Hepatocyte (in vitro differentiated cells): ENCODE data around the gene CCT3. TPM values are rescaled to one million over a fixed set of nuclear protein-coding genes. Genes with fewer than 3 reads are reported as not detected.

ENCODE experiments used
- DNase-seq: peaks from one replicate; pipeline ENCODE4 v3.0.0-alpha.2; 2016; ENCODE audit warnings: low spot score
- H2AFZ ChIP-seq: fragments of 200-600 bp; sonication (generic); 2 replicates; pipeline ENCODE4 v1.6.0; 2016; ENCODE audit warnings: antibody characterized with exemption, mild to moderate bottlenecking
- H3K27ac ChIP-seq: fragments of 200-600 bp; sonication (generic); 2 replicates; pipeline ENCODE4 v1.5.1; 2016; ENCODE audit warnings: mild to moderate bottlenecking
- H3K27me3 ChIP-seq: fragments of 200-600 bp; sonication (generic); 2 replicates; pipeline ENCODE4 v1.6.1; 2016
- H3K36me3 ChIP-seq: fragments of 200-600 bp; sonication (generic); replicated peaks from 2 replicates; pipeline ENCODE4 v1.5.1; 2016; ENCODE audit warnings: low read depth; ENCODE audit not compliant: insufficient read depth
- H3K4me1 ChIP-seq: fragments of 200-600 bp; sonication (generic); 2 replicates; pipeline ENCODE4 v1.5.1; 2016; ENCODE audit warnings: mild to moderate bottlenecking, moderate library complexity; ENCODE audit not compliant: insufficient read depth
- H3K4me2 ChIP-seq: fragments of 200-600 bp; sonication (generic); 2 replicates; pipeline ENCODE4 v1.6.0; 2016
- H3K4me3 ChIP-seq: fragments of 200-600 bp; sonication (generic); 2 replicates; pipeline ENCODE4 v1.5.1; 2016; ENCODE audit warnings: mild to moderate bottlenecking
- H3K79me2 ChIP-seq: fragments of 200-600 bp; sonication (generic); 2 replicates; pipeline ENCODE4 v1.6.0; 2017; ENCODE audit warnings: mild to moderate bottlenecking
- H3K9me2 ChIP-seq: fragments of 200-600 bp; sonication (generic); replicated peaks from 2 replicates; pipeline ENCODE4 v1.6.0; 2017; ENCODE audit warnings: mild to moderate bottlenecking; ENCODE audit not compliant: insufficient read depth
- H3K9me3 ChIP-seq: fragments of 200-600 bp; sonication (generic); 2 replicates; pipeline ENCODE4 v1.5.1; 2016; ENCODE audit warnings: low read depth, mild to moderate bottlenecking
- H4K20me1 ChIP-seq: fragments of 200-600 bp; sonication (generic); 2 replicates; pipeline ENCODE4 v1.6.0; 2016; ENCODE audit warnings: mild to moderate bottlenecking; ENCODE audit not compliant: insufficient read depth, poor library complexity, severe bottlenecking
- EZH2 ChIP-seq: fragments of 200-600 bp; sonication (generic); IDR thresholded peaks from 2 replicates; pipeline ENCODE4 v1.6.1; 2016; ENCODE audit warnings: antibody characterized with exemption, mild to moderate bottlenecking, borderline replicate concordance
- EZH2phosphoT487 ChIP-seq: fragments of 200-600 bp; sonication (generic); IDR thresholded peaks from one replicate; pipeline ENCODE4 v1.6.1; 2018; ENCODE audit warnings: antibody characterized with exemption, mild to moderate bottlenecking, low read depth, moderate library complexity; ENCODE audit not compliant: unreplicated experiment, severe bottlenecking
- WGBS: methylation state at CpG from one replicate; pipeline ENCODE4 v1.1.6; 2016; ENCODE audit warnings: low lambda C conversion rate; ENCODE audit errors: missing lambda C conversion rate; 5-methylcytosine and 5-hydroxymethylcytosine counted together
- polyA plus RNA-seq: library from polyadenylated mRNA; unstranded; fragments of >200 nt; fragmentation: Nextera tagmentation; extraction: Ambion mirVana; gene quantifications from 2 replicates; pipeline ENCODE4 v1.2.1, GENCODE V29; 2016
- total RNA-seq: library from RNA; depleted of rRNA; stranded (reverse); fragments of >200 nt; gene quantifications from 2 replicates; pipeline ENCODE4 v1.2.3, GENCODE V29; 2014
- TF ChIP-seq, protein P1 (sequence below): fragments of 200-600 bp; sonication (generic); IDR thresholded peaks from 2 replicates; pipeline ENCODE4 v1.5.1; 2016; ENCODE audit warnings: antibody characterized with exemption, mild to moderate bottlenecking; ENCODE audit not compliant: poor library complexity

Gene CCT3
- total and polyA plus RNA-seq, 2 experiments from 2014 or later: 212 to 251 TPM

GRCh38 chr1:156293895-156294294, 44.2 kb downstream of the CCT3 start:
- H3K36me3 ChIP-seq: no peaks in the 10 kb centered on the region
- H3K27ac ChIP-seq: no peak overlapping the region
- no peaks in the 10 kb centered on the region for H3K27me3 ChIP-seq
- H3K4me1 ChIP-seq: peaks cover 24% of the 10 kb centered on the region
- H3K9me3 ChIP-seq: no peaks in the 10 kb centered on the region
- no peak for DNase-seq
- TF ChIP-seq EZH2 (no peak), EZH2phosphoT487 (no peak)
- TF ChIP-seq, protein P1, sequence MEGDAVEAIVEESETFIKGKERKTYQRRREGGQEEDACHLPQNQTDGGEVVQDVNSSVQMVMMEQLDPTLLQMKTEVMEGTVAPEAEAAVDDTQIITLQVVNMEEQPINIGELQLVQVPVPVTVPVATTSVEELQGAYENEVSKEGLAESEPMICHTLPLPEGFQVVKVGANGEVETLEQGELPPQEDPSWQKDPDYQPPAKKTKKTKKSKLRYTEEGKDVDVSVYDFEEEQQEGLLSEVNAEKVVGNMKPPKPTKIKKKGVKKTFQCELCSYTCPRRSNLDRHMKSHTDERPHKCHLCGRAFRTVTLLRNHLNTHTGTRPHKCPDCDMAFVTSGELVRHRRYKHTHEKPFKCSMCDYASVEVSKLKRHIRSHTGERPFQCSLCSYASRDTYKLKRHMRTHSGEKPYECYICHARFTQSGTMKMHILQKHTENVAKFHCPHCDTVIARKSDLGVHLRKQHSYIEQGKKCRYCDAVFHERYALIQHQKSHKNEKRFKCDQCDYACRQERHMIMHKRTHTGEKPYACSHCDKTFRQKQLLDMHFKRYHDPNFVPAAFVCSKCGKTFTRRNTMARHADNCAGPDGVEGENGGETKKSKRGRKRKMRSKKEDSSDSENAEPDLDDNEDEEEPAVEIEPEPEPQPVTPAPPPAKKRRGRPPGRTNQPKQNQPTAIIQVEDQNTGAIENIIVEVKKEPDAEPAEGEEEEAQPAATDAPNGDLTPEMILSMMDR: no peak
- H3K9me2 ChIP-seq: no peaks in the 10 kb centered on the region
- 96% methylated on average over 9 of the region's 9 CpGs for WGBS
- no peak overlapping the region for H2AFZ ChIP-seq
- peak overlapping the region; percentile 70 for H3K4me2 ChIP-seq
- no peaks in the 10 kb centered on the region for H4K20me1 ChIP-seq
- peaks cover 28% of the 10 kb centered on the region for H3K79me2 ChIP-seq
- H3K4me3 ChIP-seq: no peak overlapping the region

DNA sequence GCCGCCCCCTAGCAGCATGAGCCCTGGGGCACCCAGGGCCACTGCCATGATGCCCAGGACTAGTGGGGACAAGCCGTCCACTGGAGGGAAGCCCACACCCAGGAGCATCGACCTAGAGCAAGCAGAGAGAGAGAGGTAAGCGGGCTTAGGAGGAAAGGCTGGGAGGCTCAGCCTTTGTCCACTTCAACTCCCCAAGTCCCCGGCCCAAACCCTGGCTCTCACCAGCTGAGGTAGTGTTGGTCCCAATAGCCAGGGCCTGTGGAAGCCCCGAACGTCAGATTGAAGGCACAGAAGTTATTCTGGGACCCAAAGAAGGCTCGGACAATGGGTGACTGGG, 45.0 kb downstream of the CCT3 start:
- peaks cover 24% of the 10 kb centered on the region for H3K4me1 ChIP-seq
- DNase-seq: no peak
- H3K4me3 ChIP-seq: no peak overlapping the region
- H3K79me2 ChIP-seq: peaks cover 31% of the 10 kb centered on the region
- no peaks in the 10 kb centered on the region for H4K20me1 ChIP-seq
- TF ChIP-seq, protein P1: no peak
- no peak for TF ChIP-seq EZH2
- TF ChIP-seq EZH2phosphoT487: no peak
- no peaks in the 10 kb centered on the region for H3K36me3 ChIP-seq
- H3K4me2 ChIP-seq: peak overlapping the region; percentile 70
- no peaks in the 10 kb centered on the region for H3K9me3 ChIP-seq
- H2AFZ ChIP-seq: no peak overlapping the region
- WGBS: 97% methylated on average over 8 of the region's 8 CpGs
- H3K9me2 ChIP-seq: no peaks in the 10 kb centered on the region
- peak overlapping the region; percentile 85 for H3K27ac ChIP-seq
- H3K27me3 ChIP-seq: no peaks in the 10 kb centered on the region

DNA sequence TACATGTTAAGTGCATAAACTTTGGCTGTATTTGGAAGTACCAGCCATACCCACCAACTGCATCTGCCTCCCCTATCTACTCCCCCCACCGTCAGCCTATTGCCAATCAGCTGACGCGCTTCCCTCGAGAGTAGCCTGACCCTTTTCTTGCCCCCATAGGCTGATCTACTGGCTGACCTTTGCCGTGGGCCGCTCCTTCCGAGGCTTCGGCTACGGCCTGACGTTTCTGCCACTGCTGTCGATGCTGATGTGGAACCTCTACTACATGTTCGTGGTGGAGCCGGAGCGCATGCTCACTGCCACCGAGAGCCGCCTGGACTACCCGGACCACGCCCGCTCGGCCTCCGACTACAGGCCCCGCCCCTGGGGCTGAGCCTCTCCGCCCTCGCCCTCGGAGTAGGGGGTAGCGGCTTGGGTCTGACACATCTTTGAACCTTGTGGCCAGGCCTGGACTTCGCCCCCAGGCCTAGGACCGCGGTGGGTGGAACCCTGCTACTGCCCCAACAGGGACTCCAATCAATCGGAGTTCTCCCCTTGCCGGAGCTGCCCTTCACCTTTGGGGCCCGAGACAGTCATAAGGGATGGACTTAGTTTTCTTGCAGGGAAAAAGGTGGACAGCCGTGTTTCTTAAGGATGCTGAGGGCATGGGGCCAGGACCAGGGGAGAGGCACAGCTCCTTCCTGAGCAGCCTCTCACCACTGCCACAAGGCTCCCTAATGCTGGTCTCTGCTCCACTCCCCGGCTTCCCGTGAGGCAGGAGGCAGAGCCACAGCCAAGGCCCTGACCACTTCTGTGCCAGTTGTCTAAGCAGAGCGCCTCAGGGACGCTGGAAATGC, 46.6 kb downstream of the CCT3 start:
- H4K20me1 ChIP-seq: no peaks in the 10 kb centered on the region
- H3K79me2 ChIP-seq: peaks cover 31% of the 10 kb centered on the region
- no peak overlapping the region for H3K4me3 ChIP-seq
- 16% methylated on average over 37 of the region's 37 CpGs for WGBS
- H3K36me3 ChIP-seq: no peaks in the 10 kb centered on the region
- H3K9me2 ChIP-seq: no peaks in the 10 kb centered on the region
- H3K27me3 ChIP-seq: no peaks in the 10 kb centered on the region
- H2AFZ ChIP-seq: peak overlapping the region; percentile 30
- peak overlapping the region; percentile 85 for H3K27ac ChIP-seq
- TF ChIP-seq, protein P1: no peak
- TF ChIP-seq EZH2phosphoT487: no peak
- no peak for TF ChIP-seq EZH2
- no peaks in the 10 kb centered on the region for H3K9me3 ChIP-seq
- H3K4me1 ChIP-seq: peaks cover 24% of the 10 kb centered on the region
- DNase-seq: peak; percentile 97
- H3K4me2 ChIP-seq: peak overlapping the region; percentile 70
